Chondrocyte (in vitro differentiated cells): ENCODE results near the gene SNRK. TPM values are rescaled to one million over a fixed set of nuclear protein-coding genes. Genes with fewer than 3 reads are reported as not detected.

ENCODE experiments used
- DNase-seq: peaks from one replicate; pipeline ENCODE4 v3.0.0; 2021; ENCODE audit warnings: mixed read lengths, low spot score
- H3K27ac Mint-ChIP-seq: one replicate; pipeline ENCODE4 v1.8.0; 2021; ENCODE audit warnings: mild to moderate bottlenecking, moderate library complexity, mixed read lengths; ENCODE audit not compliant: unreplicated experiment
- H3K27me3 Mint-ChIP-seq: 2 replicates; pipeline ENCODE4 v1.8.0; 2021; ENCODE audit warnings: low read depth, mixed read lengths
- H3K36me3 Mint-ChIP-seq: 2 replicates; pipeline ENCODE4 v1.8.0; 2021; ENCODE audit warnings: low read depth, mixed read lengths
- H3K4me1 Mint-ChIP-seq: 2 replicates; pipeline ENCODE4 v1.8.0; 2021; ENCODE audit warnings: low read depth, mild to moderate bottlenecking, mixed read lengths
- H3K4me3 Mint-ChIP-seq: one replicate; pipeline ENCODE4 v1.8.0; 2021; ENCODE audit warnings: mild to moderate bottlenecking, moderate library complexity, mixed read lengths; ENCODE audit not compliant: unreplicated experiment
- H3K9me3 Mint-ChIP-seq: 2 replicates; pipeline ENCODE4 v1.8.0; 2021; ENCODE audit warnings: low read depth, mixed read lengths
- total RNA-seq: library from RNA; stranded (reverse); gene quantifications from 3 replicates; pipeline ENCODE4 v1.2.1, GENCODE V29; 2021
- TF ChIP-seq, protein P1 (sequence below): fragments of 200-600 bp; sonication (generic); IDR thresholded peaks from 2 replicates; pipeline ENCODE4 v1.5.0; 2021; ENCODE audit warnings: antibody characterized with exemption, mild to moderate bottlenecking, moderate library complexity

SNRK gene
- total RNA-seq, 1 donor from 2014 or later: 18.1 TPM

DNA sequence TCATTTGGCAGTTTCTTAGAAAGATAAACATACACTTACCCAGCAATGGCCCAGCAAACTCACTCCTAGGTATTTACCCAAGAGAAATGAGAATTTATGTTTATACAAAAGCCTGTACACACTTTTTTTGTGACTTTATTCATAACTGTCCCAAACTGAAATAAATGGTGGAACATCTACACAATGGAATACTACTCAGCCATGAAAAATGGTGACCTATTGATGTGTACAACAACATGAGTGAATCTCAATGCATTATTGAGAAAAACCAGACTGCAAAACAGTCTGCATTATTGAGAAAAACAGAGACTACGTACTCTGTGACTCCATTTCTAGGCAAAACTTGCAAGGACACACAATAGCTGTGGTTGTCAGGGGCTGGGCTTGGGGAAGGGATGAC, 37.2 kb downstream of the SNRK start:
- Mint-ChIP-seq H3K9me3 (no peaks in the 10 kb centered on the region), H3K27ac (no peak overlapping the region), H3K27me3 (no peaks in the 10 kb centered on the region), H3K36me3 (no peaks in the 10 kb centered on the region), H3K4me3 (no peak overlapping the region), H3K4me1 (peaks cover 33% of the 10 kb centered on the region)
- no peak for DNase-seq
- TF ChIP-seq, protein P1, sequence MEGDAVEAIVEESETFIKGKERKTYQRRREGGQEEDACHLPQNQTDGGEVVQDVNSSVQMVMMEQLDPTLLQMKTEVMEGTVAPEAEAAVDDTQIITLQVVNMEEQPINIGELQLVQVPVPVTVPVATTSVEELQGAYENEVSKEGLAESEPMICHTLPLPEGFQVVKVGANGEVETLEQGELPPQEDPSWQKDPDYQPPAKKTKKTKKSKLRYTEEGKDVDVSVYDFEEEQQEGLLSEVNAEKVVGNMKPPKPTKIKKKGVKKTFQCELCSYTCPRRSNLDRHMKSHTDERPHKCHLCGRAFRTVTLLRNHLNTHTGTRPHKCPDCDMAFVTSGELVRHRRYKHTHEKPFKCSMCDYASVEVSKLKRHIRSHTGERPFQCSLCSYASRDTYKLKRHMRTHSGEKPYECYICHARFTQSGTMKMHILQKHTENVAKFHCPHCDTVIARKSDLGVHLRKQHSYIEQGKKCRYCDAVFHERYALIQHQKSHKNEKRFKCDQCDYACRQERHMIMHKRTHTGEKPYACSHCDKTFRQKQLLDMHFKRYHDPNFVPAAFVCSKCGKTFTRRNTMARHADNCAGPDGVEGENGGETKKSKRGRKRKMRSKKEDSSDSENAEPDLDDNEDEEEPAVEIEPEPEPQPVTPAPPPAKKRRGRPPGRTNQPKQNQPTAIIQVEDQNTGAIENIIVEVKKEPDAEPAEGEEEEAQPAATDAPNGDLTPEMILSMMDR: no peak

DNA sequence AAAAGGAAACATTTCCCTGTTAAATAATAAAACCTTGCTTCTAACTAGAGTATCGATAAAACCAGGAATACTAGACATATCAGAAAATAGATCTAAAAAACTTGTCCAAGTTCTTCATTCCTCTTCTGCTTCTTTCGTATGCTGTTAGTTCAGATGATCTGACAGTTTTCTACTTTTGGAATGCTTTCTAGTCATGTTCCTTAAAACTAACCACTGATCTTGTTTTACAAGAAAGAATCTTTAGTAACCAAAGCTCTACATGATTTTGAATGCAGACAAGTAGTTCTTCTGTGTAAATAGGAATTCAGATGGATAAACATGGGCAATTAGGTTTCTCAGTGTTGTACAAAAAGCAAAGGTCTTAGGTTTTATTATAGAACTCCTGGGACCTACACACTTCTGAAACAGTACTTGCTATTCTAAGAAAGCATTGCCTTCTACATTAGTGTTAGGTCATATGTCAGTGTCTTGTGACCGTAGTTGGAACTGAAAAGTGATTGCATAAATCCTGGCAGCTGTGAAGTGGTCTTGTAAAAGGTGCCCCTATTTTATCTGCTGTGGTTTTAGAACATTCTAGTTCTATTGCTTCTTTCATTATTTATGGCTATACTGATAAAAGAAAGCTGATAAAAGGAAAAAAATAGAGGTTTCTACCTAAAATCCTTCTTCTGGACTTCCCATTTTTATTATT, 40.7 kb downstream of the SNRK start:
- H3K27me3 Mint-ChIP-seq: no peaks in the 10 kb centered on the region
- H3K27ac Mint-ChIP-seq: peak overlapping the region; percentile 80
- H3K36me3 Mint-ChIP-seq: no peaks in the 10 kb centered on the region
- no peaks in the 10 kb centered on the region for H3K9me3 Mint-ChIP-seq
- no peak for DNase-seq
- TF ChIP-seq, protein P1: no peak
- peaks cover 35% of the 10 kb centered on the region for H3K4me1 Mint-ChIP-seq
- no peak overlapping the region for H3K4me3 Mint-ChIP-seq

DNA sequence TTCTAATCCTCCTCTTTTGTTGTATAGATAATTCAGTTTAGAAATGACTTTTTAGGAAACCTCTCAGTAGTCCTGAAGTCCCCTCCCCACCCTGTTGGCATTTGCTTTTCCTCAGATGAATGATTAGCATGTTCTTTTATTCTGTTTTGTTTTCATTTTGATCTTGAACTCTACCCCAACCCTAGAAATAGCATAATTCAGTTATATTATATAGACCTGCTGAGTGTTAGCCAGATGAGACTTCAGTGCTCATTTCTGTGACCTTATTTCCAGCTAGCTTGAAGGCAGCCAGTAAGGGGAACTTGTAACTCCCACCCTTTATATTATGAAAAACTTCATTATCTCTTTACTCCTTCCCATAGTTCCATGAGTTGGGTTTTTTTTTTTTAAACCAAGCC, 41.2 kb downstream of the SNRK start:
- Mint-ChIP-seq H3K4me3 (no peak overlapping the region), H3K4me1 (peaks cover 35% of the 10 kb centered on the region), H3K36me3 (no peaks in the 10 kb centered on the region), H3K27ac (peak overlapping the region; percentile 80), H3K9me3 (no peaks in the 10 kb centered on the region), H3K27me3 (no peaks in the 10 kb centered on the region)
- no peak for DNase-seq
- TF ChIP-seq, protein P1: no peak

DNA sequence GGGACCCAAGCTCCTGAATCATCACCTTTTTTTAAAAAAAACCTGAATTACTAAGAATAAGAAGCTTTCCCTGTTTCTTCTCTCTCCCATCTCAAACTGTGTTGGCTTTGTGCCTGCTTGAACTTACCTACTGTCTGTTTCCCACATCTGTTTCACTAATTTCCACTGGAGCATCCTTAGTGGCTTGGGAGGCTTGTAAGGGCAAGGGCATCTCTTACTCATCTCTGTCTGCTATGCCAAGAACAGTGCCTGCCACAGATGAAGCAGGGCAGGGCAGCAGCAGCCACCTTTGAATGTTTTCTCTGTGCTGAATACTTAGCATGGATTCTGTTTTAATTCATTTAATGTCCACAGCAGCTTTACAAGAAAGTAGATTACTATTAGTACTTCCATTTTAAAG, 42.3 kb downstream of the SNRK start:
- no peak for DNase-seq
- peaks cover 35% of the 10 kb centered on the region for H3K4me1 Mint-ChIP-seq
- no peaks in the 10 kb centered on the region for H3K27me3 Mint-ChIP-seq
- H3K9me3 Mint-ChIP-seq: no peaks in the 10 kb centered on the region
- peaks cover 2% of the 10 kb centered on the region for H3K36me3 Mint-ChIP-seq
- TF ChIP-seq, protein P1: no peak
- no peak overlapping the region for H3K27ac Mint-ChIP-seq
- H3K4me3 Mint-ChIP-seq: no peak overlapping the region

DNA sequence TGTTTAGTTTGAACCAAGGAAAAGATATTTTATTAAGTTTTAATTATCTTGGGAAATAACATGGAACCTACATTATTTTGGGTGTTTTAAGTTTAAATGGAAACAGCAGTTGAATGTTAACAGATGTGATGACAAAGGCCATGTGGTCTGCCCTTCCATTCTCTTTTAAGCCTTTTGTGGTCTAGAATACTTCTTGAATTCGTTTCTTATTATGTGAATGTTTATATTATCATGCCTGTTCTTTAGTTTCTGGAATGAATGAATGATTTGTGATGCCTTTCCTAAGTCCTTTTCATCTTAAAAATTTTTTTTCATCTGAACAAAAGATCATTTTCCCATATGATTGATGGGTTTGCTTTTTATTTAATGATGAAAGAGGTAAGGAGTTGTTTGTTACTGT, 44.6 kb downstream of the SNRK start:
- Mint-ChIP-seq H3K4me1 (peaks cover 27% of the 10 kb centered on the region), H3K36me3 (peaks cover 16% of the 10 kb centered on the region), H3K27ac (no peak overlapping the region), H3K4me3 (no peak overlapping the region), H3K9me3 (peaks cover 9% of the 10 kb centered on the region), H3K27me3 (no peaks in the 10 kb centered on the region)
- DNase-seq: no peak
- TF ChIP-seq, protein P1: no peak
